ENCODE measurements around the gene CLEC2L. TPM values are rescaled to one million over a fixed set of nuclear protein-coding genes. Genes with fewer than 3 reads are reported as not detected.

The CLEC2L gene
- total and polyA plus RNA-seq, 2 of the 13 experiments (the other 11 are each of a cell fraction or from before 2014, with no cell fraction given) = 0.20 to 0.25 TPM

GRCh38 chr7:139523968-139524815 is 707 bp downstream of the CLEC2L start:
- DNase-seq (ENCODE audit: low spot score) (no peak), ATAC-seq (no peak; the same call in 2 of the 3 replicates), FAIRE-seq (no peak)
- no peaks in the 10 kb centered on the region for H3K9me3 ChIP-seq (ENCODE audit: low read length)
- ChIA-PET POLR2A (no interaction called here), CTCF (ENCODE audit: low intra/inter-chr PET ratio, low total read pairs) (no interaction called here)
- H3K27me3 ChIP-seq (ENCODE audit: control insufficient read depth in 1 of 2, insufficient read depth in 2 of 2, low read length in 2 of 2) = peaks cover 0 to 51% of the 10 kb centered on the region in 2 experiments; a peak in 4 of 5 replicates
- no peaks in the 10 kb centered on the region for H3K36me3 ChIP-seq (replicated peaks in 1 of 2; ENCODE audit: control insufficient read depth in 1 of 2, insufficient read depth in 2 of 2, low read length in 2 of 2)
- intact Hi-C loops (cut with micrococcal nuclease; ENCODE audit: unreplicated experiment) = no loop called here
- in situ Hi-C loops (cut with HindIII; ENCODE audit: extremely low pct_ligation_motif_present, low pct_unique_long_range_greater_than_20kb) = no loop called here
- H4K20me1 ChIP-seq (ENCODE audit: insufficient read depth, low read length) = no peaks in the 10 kb centered on the region; the same call in 1 of the 2 replicates
- H3K79me2 ChIP-seq (ENCODE audit: insufficient read depth, low read length) = no peaks in the 10 kb centered on the region
- H3K4me1 ChIP-seq (ENCODE audit: insufficient read depth, low read length) = peaks cover 5% of the 10 kb centered on the region; the same call in 1 of the 2 replicates
- no peak overlapping the region for H2AFZ ChIP-seq (ENCODE audit: low read length)
- H3K9ac ChIP-seq (ENCODE audit: insufficient read depth, low read depth, low read length) = no peak overlapping the region
- WGBS (ENCODE audit: low lambda C conversion rate) = 27% methylated on average over 19 of the region's 70 CpGs
- peak overlapping the region in 1 of 3 experiments; percentile 23; a peak in 1 of 6 replicates for H3K4me3 ChIP-seq (replicated peaks in 1 of 3; ENCODE audit: insufficient read depth in 1 of 3, low read depth in 2 of 3, low read length in 3 of 3)
- no peak overlapping the region for H3K27ac ChIP-seq (ENCODE audit: extremely low read length, insufficient read depth, low read length)
- no TSS peak for BruUV-seq (replicated peaks)
- TF ChIP-seq TRIM22 (IDR thresholded peaks at IDR 0.05) = no peak
- TF ChIP-seq SNAPC5 (CRISPR knock-in tag; IDR thresholded peaks at IDR 0.05; ENCODE audit: borderline replicate concordance) = no peak
- TF ChIP-seq ZKSCAN1 (IDR thresholded peaks at IDR 0.05; ENCODE audit: low read length) = no peak
- no peak for TF ChIP-seq ZNF605 (CRISPR knock-in tag; IDR thresholded peaks at IDR 0.05)
- TF ChIP-seq ZSCAN20 (CRISPR knock-in tag; IDR thresholded peaks at IDR 0.05; ENCODE audit: borderline replicate concordance) = no peak
- no peak for TF ChIP-seq SNAPC2 (CRISPR knock-in tag; IDR thresholded peaks at IDR 0.05)
- TF ChIP-seq MBNL3 (CRISPR knock-in tag; conservative IDR thresholded peaks at IDR 0.05) = no peak
- TF ChIP-seq ZNF337 (CRISPR knock-in tag; IDR thresholded peaks at IDR 0.05; ENCODE audit: borderline replicate concordance, low read depth) = no peak
- no peak for TF ChIP-seq ZBTB26 (CRISPR knock-in tag; IDR thresholded peaks at IDR 0.05; ENCODE audit: borderline replicate concordance)
- TF ChIP-seq ZNF280B (CRISPR knock-in tag; IDR thresholded peaks at IDR 0.05; ENCODE audit: borderline replicate concordance) = no peak
- TF ChIP-seq NCOA2 (CRISPR knock-in tag; IDR thresholded peaks at IDR 0.05) = no peak
- no peak for TF ChIP-seq ETV6 (CRISPR knock-in tag; conservative IDR thresholded peaks at IDR 0.05)
- TF ChIP-seq ZBTB4 (CRISPR knock-in tag; IDR thresholded peaks at IDR 0.05; ENCODE audit: borderline replicate concordance) = no peak
- no peak for TF ChIP-seq GFI1 (CRISPR knock-in tag; IDR thresholded peaks at IDR 0.05; ENCODE audit: borderline replicate concordance)
- H3K4me2 ChIP-seq (ENCODE audit: low read depth, low read length) = no peak overlapping the region

Measured in HepG2 (cell line).